CD4-positive, alpha-beta T cell treated with Interleukin-6 at 100 ng/mL for 8 hours (primary cell): ENCODE data around the gene OMP.

Source experiments
- DNase-seq: peaks from one replicate; pipeline ENCODE4 v3.0.0-alpha.2; 2020; ENCODE audit warnings: mixed read lengths, low spot score

OMP gene

GRCh38 chr11:77141034-77141433, 38.4 kb downstream of the OMP start:
- no peak for DNase-seq

GRCh38 chr11:77141475-77141874, 38.8 kb downstream of the OMP start:
- no peak for DNase-seq

- no peak for DNase-seq
Observed at GRCh38 chr11:77142091-77142975, 39.7 kb downstream of the OMP start.

GRCh38 chr11:77143405-77144020, 40.9 kb downstream of the OMP start:
- DNase-seq = no peak

- DNase-seq = no peak
Observed at GRCh38 chr11:77144196-77144856, 41.7 kb downstream of the OMP start.

GRCh38 chr11:77144857-77145428, 42.3 kb downstream of the OMP start:
- DNase-seq = no peak

- no peak for DNase-seq
Observed at GRCh38 chr11:77146261-77147035, 43.8 kb downstream of the OMP start.

- DNase-seq = no peak
Observed at GRCh38 chr11:77147036-77147315, 44.3 kb downstream of the OMP start.

- DNase-seq = no peak
Observed at GRCh38 chr11:77147668-77148321, 45.2 kb downstream of the OMP start.

- no peak for DNase-seq
Observed at GRCh38 chr11:77148963-77149715, 46.5 kb downstream of the OMP start.

GRCh38 chr11:77149716-77150392, 47.2 kb downstream of the OMP start:
- DNase-seq = no peak

GRCh38 chr11:77150836-77151235, 48.2 kb downstream of the OMP start:
- no peak for DNase-seq

- DNase-seq = peak; percentile 49
Observed at GRCh38 chr11:77151804-77152509, 49.3 kb downstream of the OMP start.

- DNase-seq = no peak
Observed at GRCh38 chr11:77152846-77153245, 50.2 kb downstream of the OMP start.
